Activated CD8-positive, alpha-beta memory T cell treated with anti-CD3 and anti-CD28 coated beads, Interleukin-2, amount 50 U/mL, for 48 hours (primary cell): ENCODE results near the gene AGRN.

Experiments used
- DNase-seq: peaks from one replicate; pipeline ENCODE4 v3.0.0-alpha.2; 2020

The AGRN gene

GRCh38 chr1:1039145-1039910 is 19.4 kb downstream of the AGRN start:
- DNase-seq: no peak

GRCh38 chr1:1040004-1040991 is 20.4 kb downstream of the AGRN start:
- peak; percentile 88 for DNase-seq

GRCh38 chr1:1041092-1041523 is 21.2 kb downstream of the AGRN start:
- no peak for DNase-seq

- DNase-seq: no peak
Observed at GRCh38 chr1:1041873-1042272, 22.0 kb downstream of the AGRN start.

GRCh38 chr1:1042835-1043234 is 22.9 kb downstream of the AGRN start:
- DNase-seq: no peak

GRCh38 chr1:1043411-1043810 is 23.5 kb downstream of the AGRN start:
- no peak for DNase-seq

GRCh38 chr1:1043921-1044320 is 24.0 kb downstream of the AGRN start:
- DNase-seq: no peak

GRCh38 chr1:1044455-1045078 is 24.6 kb downstream of the AGRN start:
- DNase-seq: no peak

GRCh38 chr1:1045129-1045528 is 25.2 kb downstream of the AGRN start:
- DNase-seq: no peak

GRCh38 chr1:1046243-1046642 is 26.3 kb downstream of the AGRN start:
- DNase-seq: no peak

GRCh38 chr1:1046767-1047166 is 26.8 kb downstream of the AGRN start:
- no peak for DNase-seq

GRCh38 chr1:1047407-1047806 is 27.5 kb downstream of the AGRN start:
- no peak for DNase-seq

- no peak for DNase-seq
Observed at GRCh38 chr1:1047963-1048362, 28.0 kb downstream of the AGRN start.

- no peak for DNase-seq
Observed at GRCh38 chr1:1048765-1049164, 28.8 kb downstream of the AGRN start.

GRCh38 chr1:1049318-1050165 is 29.6 kb downstream of the AGRN start:
- DNase-seq: no peak

GRCh38 chr1:1050577-1051052 is 30.7 kb downstream of the AGRN start:
- no peak for DNase-seq

- no peak for DNase-seq
Observed at GRCh38 chr1:1051127-1051810, 31.3 kb downstream of the AGRN start.

- no peak for DNase-seq
Observed at GRCh38 chr1:1052003-1052840, 32.3 kb downstream of the AGRN start.

- no peak for DNase-seq
Observed at GRCh38 chr1:1053022-1053421, 33.1 kb downstream of the AGRN start.

GRCh38 chr1:1053682-1054081 is 33.8 kb downstream of the AGRN start:
- no peak for DNase-seq
